Right forelimb (tissue), 1 donor: Measurements from ENCODE around the gene ADCY7.

Source experiments
- DNase-seq: peaks from one replicate; pipeline ENCODE4 v3.0.0-alpha.2; 2018

The ADCY7 gene

GRCh38 chr16:50315346-50315997 lies 49.1 kb downstream of the ADCY7 start:
- DNase-seq = peak; percentile 41

- no peak for DNase-seq
Measured at GRCh38 chr16:50316102-50316847, 49.9 kb downstream of the ADCY7 start.

- DNase-seq = peak; percentile 41
Measured at GRCh38 chr16:50316848-50317630, 50.7 kb downstream of the ADCY7 start.

- no peak for DNase-seq
Measured at GRCh38 chr16:50318796-50319578, 52.6 kb downstream of the ADCY7 start.

GRCh38 chr16:50320310-50320709 lies 54.0 kb downstream of the ADCY7 start:
- DNase-seq = no peak

GRCh38 chr16:50322333-50322732 lies 56.0 kb downstream of the ADCY7 start:
- DNase-seq = no peak

- no peak for DNase-seq
Measured at GRCh38 chr16:50323335-50324011, 57.1 kb downstream of the ADCY7 start.

- DNase-seq = no peak
Measured at GRCh38 chr16:50324345-50324744, 58.0 kb downstream of the ADCY7 start.

GRCh38 chr16:50326264-50326663 lies 59.9 kb downstream of the ADCY7 start:
- DNase-seq = no peak

- no peak for DNase-seq
Measured at GRCh38 chr16:50326835-50327465, 60.6 kb downstream of the ADCY7 start.

GRCh38 chr16:50329446-50330189 lies 63.3 kb downstream of the ADCY7 start:
- DNase-seq = no peak

- no peak for DNase-seq
Measured at GRCh38 chr16:50331570-50331969, 65.2 kb downstream of the ADCY7 start.

- DNase-seq = no peak
Measured at GRCh38 chr16:50332599-50332998, 66.2 kb downstream of the ADCY7 start.

- DNase-seq = no peak
Measured at GRCh38 chr16:50334106-50334975, 68.0 kb downstream of the ADCY7 start.

GRCh38 chr16:50335196-50335958 lies 69.0 kb downstream of the ADCY7 start:
- no peak for DNase-seq

GRCh38 chr16:50336884-50337283 lies 70.5 kb downstream of the ADCY7 start:
- DNase-seq = no peak

GRCh38 chr16:50338371-50339231 lies 72.2 kb downstream of the ADCY7 start:
- DNase-seq = no peak

GRCh38 chr16:50340578-50340977 lies 74.2 kb downstream of the ADCY7 start:
- DNase-seq = no peak
